Fibroblast of lung (primary cell): ENCODE results near the gene ESPNL. TPM values are rescaled to one million over a fixed set of nuclear protein-coding genes. Genes with fewer than 3 reads are reported as not detected.

Experiments used
- DNase-seq, 2 donors: peaks; one replicate each; pipeline versions ENCODE4 v3.0.0 to v3.0.0-alpha.2; 2010; ENCODE audit warnings: low read depth in 2 of 2
- H2AFZ ChIP-seq: 2 replicates; pipeline ENCODE4 v1.5.1; 2012; ENCODE audit warnings: low read length, control low read depth, inconsistent platforms
- H3K27ac ChIP-seq: 2 replicates; pipeline ENCODE4 v1.5.1; 2011; ENCODE audit warnings: low read length, control low read depth; ENCODE audit not compliant: insufficient read depth
- H3K27me3 ChIP-seq: 2 replicates; pipeline ENCODE4 v1.5.1; 2011; ENCODE audit warnings: mild to moderate bottlenecking, low read length; ENCODE audit not compliant: control insufficient read depth, insufficient read depth
- H3K36me3 ChIP-seq: 2 replicates; pipeline ENCODE4 v1.5.1; 2011; ENCODE audit warnings: low read length; ENCODE audit not compliant: control insufficient read depth, insufficient read depth
- H3K4me1 ChIP-seq: 2 replicates; pipeline ENCODE4 v1.5.1; 2011; ENCODE audit warnings: low read length; ENCODE audit not compliant: control insufficient read depth, insufficient read depth; ENCODE audit errors: extremely low read depth
- H3K4me2 ChIP-seq: 2 replicates; pipeline ENCODE4 v1.5.1; 2011; ENCODE audit warnings: low read length, control low read depth; ENCODE audit not compliant: insufficient read depth; ENCODE audit errors: extremely low read depth
- H3K4me3 ChIP-seq, 4 experiments: fragments of 200-600 bp in 1 of 4; sonication (generic) in 1 of 4; replicated peaks in 1 of 4; 2 replicates each; pipeline ENCODE4 v1.5.1; 2011 to 2016; ENCODE audit warnings: low read length in 4 of 4, low read depth in 3 of 4, mild to moderate bottlenecking in 3 of 4, control low read depth in 2 of 4, inconsistent platforms in 1 of 4, mixed read lengths in 1 of 4; ENCODE audit not compliant: insufficient read depth in 1 of 4; ENCODE audit errors: control extremely low read depth in 1 of 4
- H3K79me2 ChIP-seq: 2 replicates; pipeline ENCODE4 v1.5.1; 2012; ENCODE audit warnings: mild to moderate bottlenecking, low read length, inconsistent platforms; ENCODE audit not compliant: control insufficient read depth, insufficient read depth
- H3K9ac ChIP-seq: 2 replicates; pipeline ENCODE4 v1.5.1; 2011; ENCODE audit warnings: mild to moderate bottlenecking, low read length, control low read depth; ENCODE audit not compliant: insufficient read depth
- H3K9me3 ChIP-seq: 2 replicates; pipeline ENCODE4 v1.5.1; 2012; ENCODE audit warnings: low read depth, low read length; ENCODE audit not compliant: control insufficient read depth, insufficient read depth
- H4K20me1 ChIP-seq: 2 replicates; pipeline ENCODE4 v1.5.1; 2011; ENCODE audit warnings: low read length; ENCODE audit not compliant: control insufficient read depth, insufficient read depth; ENCODE audit errors: extremely low read depth
- CTCF ChIP-seq, 2 donors: IDR thresholded peaks in 1 of 2; conservative IDR thresholded peaks in 1 of 2; 1 replicate in 1 of 2; 2 replicates in 1 of 2; pipeline ENCODE4 v1.5.1; 2011 to 2012; ENCODE audit warnings: low read length in 2 of 2, control low read depth in 1 of 2, inconsistent platforms in 1 of 2, low read depth in 1 of 2, mild to moderate bottlenecking in 1 of 2
- EZH2 ChIP-seq: IDR thresholded peaks from 2 replicates; pipeline ENCODE4 v1.5.1; 2012; ENCODE audit warnings: low read length, control low read depth, mild to moderate bottlenecking; ENCODE audit errors: missing control alignments
- polyA plus RNA-seq, 2 donors: library from polyadenylated mRNA; depleted of rRNA in 1 of 2; stranded (reverse) in 1 of 2; unstranded in 1 of 2; fragments of >200 nt; gene quantifications; 2 replicates each; pipeline ENCODE4 v1.2.1, GENCODE V29; 2011 to 2012; ENCODE audit warnings: missing spikeins in 1 of 2
- total RNA-seq: library from RNA; depleted of rRNA; stranded (reverse); fragments of >200 nt; gene quantifications from 2 replicates; pipeline ENCODE4 v1.2.1, GENCODE V29; 2014

Gene ESPNL
- total and polyA plus RNA-seq, 2 donors (not counting 1 experiment from before 2014, with no cell fraction given), result 0.79 to 2.8 TPM

GRCh38 chr2:238082151-238082550 lies 18.0 kb upstream of the ESPNL start:
- Histone ChIP-seq H3K27ac (no peak overlapping the region), H3K4me1 (no peaks in the 10 kb centered on the region), H3K36me3 (peaks cover 2% of the 10 kb centered on the region), H3K27me3 (no peaks in the 10 kb centered on the region), H3K4me2 (no peak overlapping the region), H3K79me2 (no peaks in the 10 kb centered on the region), H3K4me3 (no peak overlapping the region), H3K9ac (no peak overlapping the region), H3K9me3 (no peaks in the 10 kb centered on the region), H2AFZ (no peak overlapping the region), H4K20me1 (no peaks in the 10 kb centered on the region)
- DNase-seq, result no peak
- TF ChIP-seq EZH2 (no peak), CTCF (conservative IDR thresholded peaks at IDR 0.05 in 1 of 2, IDR thresholded peaks at IDR 0.05 in 1 of 2; ENCODE audit: low read depth in 1 of 2, low read length in 2 of 2) (no peak)

- H3K9ac ChIP-seq, result no peak overlapping the region
- no peaks in the 10 kb centered on the region for H3K9me3 ChIP-seq
- no peak overlapping the region for H3K4me2 ChIP-seq
- no peak for DNase-seq
- no peaks in the 10 kb centered on the region for H3K27me3 ChIP-seq
- H3K36me3 ChIP-seq, result peaks cover 2% of the 10 kb centered on the region
- no peaks in the 10 kb centered on the region for H3K4me1 ChIP-seq
- no peaks in the 10 kb centered on the region for H3K79me2 ChIP-seq
- no peak overlapping the region for H3K27ac ChIP-seq
- no peaks in the 10 kb centered on the region for H4K20me1 ChIP-seq
- no peak overlapping the region for H2AFZ ChIP-seq
- TF ChIP-seq CTCF (conservative IDR thresholded peaks at IDR 0.05 in 1 of 2, IDR thresholded peaks at IDR 0.05 in 1 of 2; ENCODE audit: low read depth in 1 of 2, low read length in 2 of 2), result no peak
- no peak for TF ChIP-seq EZH2
- no peak overlapping the region for H3K4me3 ChIP-seq
Measured at GRCh38 chr2:238082827-238083226, 17.3 kb upstream of the ESPNL start.

GRCh38 chr2:238083919-238084318 lies 16.2 kb upstream of the ESPNL start:
- no peak for DNase-seq
- Histone ChIP-seq H3K27ac (no peak overlapping the region), H3K27me3 (no peaks in the 10 kb centered on the region), H3K4me2 (no peak overlapping the region), H3K79me2 (no peaks in the 10 kb centered on the region), H3K36me3 (peaks cover 2% of the 10 kb centered on the region), H3K9me3 (no peaks in the 10 kb centered on the region), H3K4me3 (no peak overlapping the region), H3K9ac (no peak overlapping the region), H2AFZ (no peak overlapping the region), H3K4me1 (no peaks in the 10 kb centered on the region), H4K20me1 (no peaks in the 10 kb centered on the region)
- TF ChIP-seq CTCF (conservative IDR thresholded peaks at IDR 0.05 in 1 of 2, IDR thresholded peaks at IDR 0.05 in 1 of 2; ENCODE audit: low read depth in 1 of 2, low read length in 2 of 2) (no peak), EZH2 (no peak)
